Measurements from ENCODE around the gene RXRA.

The RXRA gene

DNA sequence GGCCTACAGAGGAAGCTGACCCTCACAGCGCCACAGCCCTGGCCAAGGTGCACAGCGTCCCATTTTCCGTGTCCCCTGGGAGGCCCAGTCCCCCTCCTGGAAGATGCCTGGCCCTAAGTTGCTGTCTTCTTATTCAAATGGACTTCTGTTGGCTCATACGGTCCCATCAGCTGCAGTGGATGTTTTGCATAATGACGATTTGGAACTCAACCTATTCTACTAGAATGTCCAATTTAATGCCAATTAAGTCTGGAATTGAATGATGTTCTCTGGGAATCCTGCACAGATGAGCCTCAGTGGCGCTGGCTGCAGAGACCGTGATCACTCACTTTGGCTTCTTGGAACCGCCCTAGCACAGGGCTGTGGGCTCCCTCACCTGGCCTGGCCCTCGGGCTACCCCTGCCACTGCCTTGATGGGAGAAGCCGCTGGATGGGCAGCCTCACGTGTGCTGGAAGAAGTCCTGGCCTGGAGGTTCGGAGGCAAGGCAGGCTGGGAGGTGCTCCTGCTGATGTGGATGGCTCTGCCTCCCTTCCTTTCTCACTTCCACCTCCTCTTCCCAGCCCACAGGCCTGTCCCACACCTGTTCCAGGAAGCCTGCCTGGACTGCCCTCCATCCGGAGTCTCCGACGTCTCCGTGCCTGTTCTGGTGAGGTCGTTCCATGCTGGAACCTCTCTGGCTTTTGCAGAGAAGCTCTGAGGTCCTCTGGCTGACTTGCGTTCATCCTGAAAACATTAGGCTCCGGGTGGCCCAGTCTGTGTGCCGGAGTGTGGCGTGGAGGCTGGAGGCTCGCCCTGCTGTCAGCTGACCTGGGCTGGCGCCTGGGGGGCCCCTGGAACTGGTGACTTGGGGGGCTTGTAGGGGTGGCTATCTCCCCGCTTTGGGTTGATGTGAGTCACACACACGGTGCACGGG is 147.1 kb downstream of the RXRA start:
- DNase-seq: no peak
- TF ChIP-seq GATA1 (IDR thresholded peaks at IDR 0.05; ENCODE audit: low read depth, low read length) (no peak), POLR2A (IDR thresholded peaks at IDR 0.05; ENCODE audit: low read length) (no peak)

DNA sequence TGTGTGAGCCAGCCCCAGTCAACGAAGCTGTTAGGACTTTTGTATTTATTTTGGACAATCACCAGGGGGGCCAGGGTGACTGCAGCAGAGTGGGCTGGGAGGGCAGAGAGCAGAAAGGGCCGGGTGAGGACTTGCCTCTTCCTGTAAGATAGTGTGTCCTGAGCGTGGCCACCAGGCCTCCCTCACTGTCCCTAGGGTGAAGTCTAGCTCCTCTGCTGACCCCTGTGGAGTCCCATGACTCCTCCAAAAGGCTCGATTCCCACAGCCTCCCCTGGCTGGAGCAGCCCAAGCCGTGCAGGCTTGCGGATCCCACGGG is 147.8 kb downstream of the RXRA start:
- no peak for DNase-seq
- TF ChIP-seq GATA1 (IDR thresholded peaks at IDR 0.05; ENCODE audit: low read depth, low read length) (no peak), POLR2A (IDR thresholded peaks at IDR 0.05; ENCODE audit: low read length) (no peak)

DNA sequence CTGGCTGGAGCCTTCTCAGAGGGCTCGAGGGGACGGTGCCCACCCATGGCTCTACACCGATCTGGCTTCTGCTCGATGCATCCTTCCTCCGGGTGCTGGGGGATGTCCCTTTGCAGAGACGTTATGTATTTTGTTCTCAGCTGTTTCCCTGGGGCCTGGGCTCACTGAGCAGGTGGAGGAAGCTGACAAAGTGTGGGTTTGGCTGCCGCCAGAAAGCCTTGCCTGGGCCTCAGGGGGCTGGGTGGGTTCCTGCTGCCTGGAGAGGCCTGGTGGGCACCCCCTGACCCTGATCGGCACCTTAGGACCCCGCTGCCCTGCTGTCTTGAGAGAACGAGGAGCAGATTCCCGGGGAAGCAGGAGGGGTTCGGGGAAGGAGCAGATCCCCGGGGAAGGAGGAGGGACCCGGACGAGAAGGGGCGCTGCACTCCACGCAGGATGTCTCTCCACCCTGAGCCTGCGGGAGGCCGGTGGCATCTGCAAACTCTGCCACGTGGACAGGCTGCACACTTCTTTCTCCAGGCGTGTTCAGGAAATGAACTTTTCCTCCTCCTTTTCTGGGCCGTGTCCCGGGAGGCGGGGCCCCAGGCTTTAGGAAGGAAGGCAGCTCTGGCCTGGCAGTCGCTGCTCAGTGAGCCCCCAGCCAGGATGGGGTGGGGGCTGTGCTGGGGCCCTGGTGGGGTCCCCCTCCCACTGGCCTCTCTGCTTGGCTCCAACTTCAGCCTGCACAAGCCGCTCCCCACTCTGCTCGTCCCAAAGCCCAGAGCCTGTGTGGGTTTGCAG is 148.9 kb downstream of the RXRA start:
- no peak for DNase-seq
- no peak for TF ChIP-seq GATA1 (IDR thresholded peaks at IDR 0.05; ENCODE audit: low read depth, low read length)
- no peak for TF ChIP-seq POLR2A (IDR thresholded peaks at IDR 0.05; ENCODE audit: low read length)

GRCh38 chr9:134476272-134476941 is 150.2 kb downstream of the RXRA start:
- no peak for DNase-seq
- TF ChIP-seq POLR2A (IDR thresholded peaks at IDR 0.05; ENCODE audit: low read length): no peak
- TF ChIP-seq GATA1 (IDR thresholded peaks at IDR 0.05; ENCODE audit: low read depth, low read length): no peak

DNA sequence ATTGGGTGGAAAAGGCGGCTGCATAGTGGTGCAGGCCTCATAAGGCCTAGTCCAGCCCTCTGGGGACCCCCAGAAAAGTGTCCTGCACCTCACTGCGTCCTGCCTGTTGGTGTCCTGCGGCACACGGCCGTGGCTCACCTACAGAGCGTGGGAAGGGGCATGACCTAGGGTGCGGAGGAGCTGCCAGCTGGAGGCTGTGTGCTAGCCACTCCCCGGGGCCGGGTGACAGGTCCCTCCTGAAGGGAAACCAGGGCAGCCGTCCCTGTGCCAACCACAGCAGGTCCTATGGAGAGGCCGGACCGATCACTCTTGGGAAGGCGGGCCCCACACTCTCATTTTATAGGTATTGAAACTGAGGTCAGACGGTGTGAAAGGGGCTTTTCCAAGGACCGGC is 150.7 kb downstream of the RXRA start:
- DNase-seq: no peak
- TF ChIP-seq POLR2A (IDR thresholded peaks at IDR 0.05; ENCODE audit: low read length) (no peak), GATA1 (IDR thresholded peaks at IDR 0.05; ENCODE audit: low read depth, low read length) (no peak)

- DNase-seq: no peak
Observed at GRCh38 chr9:134477342-134477925, 151.2 kb downstream of the RXRA start.

GRCh38 chr9:134477927-134478326 is 151.7 kb downstream of the RXRA start:
- no peak for DNase-seq
- no peak for TF ChIP-seq POLR2A (IDR thresholded peaks at IDR 0.05; ENCODE audit: low read length)
- no peak for TF ChIP-seq GATA1 (IDR thresholded peaks at IDR 0.05; ENCODE audit: low read depth, low read length)

More at GRCh38 chr9:134477342-134477925, 151.2 kb downstream of the RXRA start:
- TF ChIP-seq POLR2A (IDR thresholded peaks at IDR 0.05; ENCODE audit: low read length) (no peak), GATA1 (IDR thresholded peaks at IDR 0.05; ENCODE audit: low read depth, low read length) (no peak)

GRCh38 chr9:134481762-134482161 is 155.5 kb downstream of the RXRA start:
- no peak for DNase-seq
- TF ChIP-seq GATA1 (IDR thresholded peaks at IDR 0.05; ENCODE audit: low read depth, low read length): no peak
- TF ChIP-seq POLR2A (IDR thresholded peaks at IDR 0.05; ENCODE audit: low read length): no peak

DNA sequence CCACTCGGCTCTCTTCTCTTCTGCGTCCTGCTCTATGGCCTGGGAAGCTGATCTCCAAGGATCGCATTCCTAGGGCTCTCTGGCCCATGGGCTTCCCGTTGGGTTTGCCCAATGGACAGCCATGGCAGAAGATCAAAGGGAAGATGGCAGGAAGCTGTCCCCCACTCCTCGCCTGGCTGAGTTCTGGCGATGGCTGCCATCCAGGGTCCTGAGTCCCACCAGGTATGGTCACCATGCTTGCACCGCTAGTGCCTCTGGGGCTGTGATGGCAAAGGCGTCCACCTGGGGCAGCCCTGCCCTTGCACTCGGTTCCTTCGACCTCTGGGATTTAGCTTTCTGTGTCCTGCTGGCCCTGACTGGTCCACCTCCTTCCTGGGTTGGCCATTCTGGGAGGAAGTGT is 156.0 kb downstream of the RXRA start:
- no peak for DNase-seq
- TF ChIP-seq GATA1 (IDR thresholded peaks at IDR 0.05; ENCODE audit: low read depth, low read length) (no peak), POLR2A (IDR thresholded peaks at IDR 0.05; ENCODE audit: low read length) (no peak)

GRCh38 chr9:134483361-134484184 is 157.3 kb downstream of the RXRA start:
- no peak for DNase-seq
- TF ChIP-seq POLR2A (IDR thresholded peaks at IDR 0.05; ENCODE audit: low read length) (no peak), GATA1 (IDR thresholded peaks at IDR 0.05; ENCODE audit: low read depth, low read length) (no peak)

GRCh38 chr9:134484479-134484878 is 158.2 kb downstream of the RXRA start:
- no peak for DNase-seq
- no peak for TF ChIP-seq POLR2A (IDR thresholded peaks at IDR 0.05; ENCODE audit: low read length)
- no peak for TF ChIP-seq GATA1 (IDR thresholded peaks at IDR 0.05; ENCODE audit: low read depth, low read length)

GRCh38 chr9:134485653-134486052 is 159.4 kb downstream of the RXRA start:
- TF ChIP-seq GATA1 (IDR thresholded peaks at IDR 0.05; ENCODE audit: low read depth, low read length): no peak
- TF ChIP-seq POLR2A (IDR thresholded peaks at IDR 0.05; ENCODE audit: low read length): no peak

DNA sequence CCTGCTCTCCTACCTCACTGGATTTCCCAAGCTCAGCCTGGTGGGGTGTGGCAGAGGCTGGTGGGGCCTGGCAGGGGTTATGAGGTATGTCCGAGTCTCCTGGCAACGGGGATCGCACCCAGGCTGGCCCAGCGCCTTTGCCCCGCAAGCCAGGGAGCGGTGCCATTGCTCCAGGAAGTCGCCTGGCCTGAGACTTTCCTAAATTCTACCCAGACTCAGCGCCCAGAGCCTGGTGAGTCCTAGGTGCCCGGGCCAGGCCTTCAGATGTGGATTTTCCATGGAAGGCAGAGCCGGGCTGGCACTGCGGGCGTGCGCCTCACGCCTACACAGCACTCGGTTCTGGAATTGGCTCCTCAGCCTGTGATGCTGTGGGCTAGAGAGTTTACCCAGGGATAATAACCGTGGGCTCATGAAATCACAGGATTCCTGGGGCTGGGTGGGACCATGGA is 159.9 kb downstream of the RXRA start:
- TF ChIP-seq POLR2A (IDR thresholded peaks at IDR 0.05; ENCODE audit: low read length) (no peak), GATA1 (IDR thresholded peaks at IDR 0.05; ENCODE audit: low read depth, low read length) (no peak)
- DNase-seq: no peak

More at GRCh38 chr9:134485653-134486052, 159.4 kb downstream of the RXRA start:
- DNase-seq: no peak
